ENCODE measurements around the gene KIF23.

The KIF23 gene

GRCh38 chr15:69450968-69451695 lies 37.0 kb downstream of the KIF23 start:
- TF ChIP-seq CTCF (IDR thresholded peaks at IDR 0.05; ENCODE audit: insufficient read depth, missing control alignments): no peak
- no peak for FAIRE-seq
- no peak for DNase-seq (ENCODE audit: insufficient read length, low spot score)

GRCh38 chr15:69451951-69452691 lies 38.0 kb downstream of the KIF23 start:
- no peak for TF ChIP-seq CTCF (IDR thresholded peaks at IDR 0.05; ENCODE audit: insufficient read depth, missing control alignments)
- no peak for DNase-seq (ENCODE audit: insufficient read length, low spot score)
- no peak for FAIRE-seq

GRCh38 chr15:69452692-69453521 lies 38.8 kb downstream of the KIF23 start, which contains the start of gene RPLP1:
TSS of gene RPLP1 (plus strand) at chr15:69452818. CDS start at chr15:69452949, 131 bp downstream.
- DNase-seq (ENCODE audit: insufficient read length, low spot score): peak; percentile 65
- FAIRE-seq: no peak
- no peak for TF ChIP-seq CTCF (IDR thresholded peaks at IDR 0.05; ENCODE audit: insufficient read depth, missing control alignments)

- no peak for TF ChIP-seq CTCF (IDR thresholded peaks at IDR 0.05; ENCODE audit: insufficient read depth, missing control alignments)
- DNase-seq (ENCODE audit: insufficient read length, low spot score): no peak
- FAIRE-seq: no peak
These were observed 40.8 kb downstream of the KIF23 start for GRCh38 chr15:69454953-69455352.

GRCh38 chr15:69456208-69457166 lies 42.3 kb downstream of the KIF23 start:
- FAIRE-seq (no peak), DNase-seq (ENCODE audit: insufficient read length, low spot score) (no peak)
- TF ChIP-seq CTCF (IDR thresholded peaks at IDR 0.05; ENCODE audit: insufficient read depth, missing control alignments): no peak

Measured in D721Med (cell line).